Uterus (tissue), 2 donors: ENCODE results near the gene CLPSL2.

Source experiments
- CTCF ChIP-seq, 4 experiments: fragments of 200-600 bp in 2 of 4; fragments of 450-650 bp in 2 of 4; sonication (generic) in 2 of 4; IDR thresholded peaks; one replicate each; pipeline ENCODE4 v1.5.1; 2016 to 2019; ENCODE audit warnings: antibody characterized with exemption in 4 of 4, mild to moderate bottlenecking in 2 of 4, moderate library complexity in 1 of 4
- POLR2A ChIP-seq, 2 donors: fragments of 450-650 bp; IDR thresholded peaks; one replicate each; pipeline ENCODE4 v1.6.1; 2016; ENCODE audit warnings: antibody characterized with exemption in 2 of 2, mild to moderate bottlenecking in 1 of 2, moderate library complexity in 1 of 2

- TF ChIP-seq POLR2A (IDR thresholded peaks at IDR 0.05) (no peak), CTCF (IDR thresholded peaks at IDR 0.05) (no peak)
These were observed 40.9 kb upstream of the CLPSL2 start for GRCh38 chr6:35735452-35735851.
